HEK293T (cell line): Measurements from ENCODE around the gene ITGB3.

Experiments
- CTCF ChIA-PET: fragments of 350-600 bp; formaldehyde crosslinking; extraction: SDS; loops from one replicate; lab custom pipeline; 2021; ENCODE audit warnings: antibody characterized with exemption, inconsistent platforms; lab: Yijun Ruan, JAX
- POLR2A ChIA-PET: fragments of 350-600 bp; formaldehyde crosslinking; extraction: SDS; loops from one replicate; lab custom pipeline; 2020; ENCODE audit warnings: antibody characterized with exemption, inconsistent platforms; lab: Yijun Ruan, JAX
- DNase-seq: peaks from one replicate; pipeline ENCODE4 v3.0.0; 2012; ENCODE audit warnings: mixed read lengths; ENCODE audit errors: extremely low spot score
- ARNT ChIP-seq: fragments of 450-650 bp; IDR thresholded peaks from 2 replicates; pipeline ENCODE4 v1.6.1; 2017; ENCODE audit warnings: mild to moderate bottlenecking
- BHLHE40 ChIP-seq: fragments of 450-650 bp; IDR thresholded peaks from 2 replicates; pipeline ENCODE4 v1.6.1; 2016; ENCODE audit warnings: mild to moderate bottlenecking, moderate library complexity, borderline replicate concordance
- CTBP1 ChIP-seq: fragments of 450-650 bp; IDR thresholded peaks from 2 replicates; pipeline ENCODE4 v1.6.1; 2016; ENCODE audit warnings: borderline replicate concordance
- ELF4 ChIP-seq: fragments of 450-650 bp; IDR thresholded peaks from 2 replicates; pipeline ENCODE4 v1.6.1; 2017; ENCODE audit warnings: antibody characterized with exemption
- FOXA1 ChIP-seq: fragments of 450-650 bp; IDR thresholded peaks from 2 replicates; pipeline ENCODE4 v1.6.1; 2016; ENCODE audit warnings: mild to moderate bottlenecking
- FOXK2 ChIP-seq: fragments of 450-650 bp; IDR thresholded peaks from 2 replicates; pipeline ENCODE4 v1.6.1; 2016; ENCODE audit warnings: mild to moderate bottlenecking
- FOXM1 ChIP-seq: fragments of 450-650 bp; IDR thresholded peaks from 2 replicates; pipeline ENCODE4 v1.6.1; 2017; ENCODE audit warnings: mild to moderate bottlenecking, borderline replicate concordance
- HDGF ChIP-seq: fragments of 450-650 bp; IDR thresholded peaks from 2 replicates; pipeline ENCODE4 v1.6.1; 2017; ENCODE audit warnings: antibody characterized with exemption, borderline replicate concordance
- L3MBTL2 ChIP-seq: fragments of 450-650 bp; conservative IDR thresholded peaks from 2 replicates; pipeline ENCODE4 v1.6.1; 2016; ENCODE audit warnings: mild to moderate bottlenecking
- LEF1 ChIP-seq: fragments of 450-650 bp; IDR thresholded peaks from 2 replicates; pipeline ENCODE4 v1.6.1; 2017; ENCODE audit warnings: mild to moderate bottlenecking, borderline replicate concordance
- NFRKB ChIP-seq: fragments of 450-650 bp; IDR thresholded peaks from 2 replicates; pipeline ENCODE4 v1.6.1; 2016; ENCODE audit warnings: mild to moderate bottlenecking, moderate library complexity
- PKNOX1 ChIP-seq: fragments of 450-650 bp; IDR thresholded peaks from 2 replicates; pipeline ENCODE4 v1.6.1; 2016
- SP1 ChIP-seq: fragments of 450-650 bp; IDR thresholded peaks from 2 replicates; pipeline ENCODE4 v1.6.1; 2017
- SUZ12 ChIP-seq: fragments of 450-650 bp; IDR thresholded peaks from 2 replicates; pipeline ENCODE4 v1.6.1; 2016; ENCODE audit warnings: mild to moderate bottlenecking
- TARDBP ChIP-seq: fragments of 450-650 bp; IDR thresholded peaks from 2 replicates; pipeline ENCODE4 v1.6.1; 2016
- ZNF384 ChIP-seq: fragments of 450-650 bp; IDR thresholded peaks from 2 replicates; pipeline ENCODE4 v1.6.1; 2016

ITGB3 gene

GRCh38 chr17:47237841-47238240, 15.8 kb upstream of the ITGB3 start:
- DNase-seq = no peak
- TF ChIP-seq HDGF = no peak
- TF ChIP-seq PKNOX1 = no peak
- no peak for TF ChIP-seq TARDBP
- no peak for TF ChIP-seq LEF1
- no peak for TF ChIP-seq SP1
- POLR2A ChIA-PET = no interaction called here
- CTCF ChIA-PET = no interaction called here

DNA sequence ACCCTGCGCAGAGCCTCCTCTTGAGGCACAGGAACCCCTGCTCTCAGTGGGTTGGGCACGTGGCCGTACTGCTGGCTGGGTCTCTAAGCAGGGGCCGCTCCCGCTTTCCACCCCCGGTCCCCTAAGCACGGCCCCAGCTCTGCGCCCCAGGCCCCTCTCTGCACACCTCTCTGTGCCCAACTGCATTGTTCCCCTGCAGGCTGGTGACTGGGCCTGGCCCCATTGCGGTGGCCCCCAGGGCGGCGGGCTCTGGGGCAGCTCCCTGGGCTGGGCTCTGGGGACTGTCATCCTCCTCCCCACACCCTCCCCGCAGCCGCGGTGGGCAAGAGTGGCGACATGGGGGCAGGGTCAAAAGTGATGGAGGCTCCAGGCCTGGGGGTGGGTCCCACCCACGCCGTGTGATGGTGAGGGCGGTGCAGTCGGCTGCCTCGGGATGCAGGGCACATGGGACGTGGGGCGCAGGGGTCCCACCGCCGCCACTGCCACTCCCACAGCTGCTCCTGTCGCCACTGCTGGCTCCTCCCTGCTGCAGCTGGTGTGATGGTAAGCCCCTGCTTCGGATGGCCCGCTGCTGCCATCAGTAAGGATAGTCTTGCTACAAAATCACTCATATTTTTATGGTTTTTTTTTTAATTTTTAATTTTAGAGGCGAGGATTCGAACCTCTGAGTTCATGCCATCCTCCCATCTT, 15.2 kb upstream of the ITGB3 start:
- DNase-seq = no peak
- no peak for TF ChIP-seq BHLHE40
- TF ChIP-seq TARDBP = no peak
- TF ChIP-seq FOXA1 = no peak
- TF ChIP-seq FOXM1 = no peak
- no peak for TF ChIP-seq NFRKB
- CTCF ChIA-PET = no interaction called here
- POLR2A ChIA-PET = no interaction called here

GRCh38 chr17:47239619-47239966, 14.0 kb upstream of the ITGB3 start:
- DNase-seq = no peak
- TF ChIP-seq CTBP1 (no peak), ZNF384 (no peak), ARNT (no peak), L3MBTL2 (no peak), TARDBP (no peak), FOXK2 (no peak), FOXA1 (no peak), PKNOX1 (no peak), SUZ12 (no peak), ELF4 (no peak), BHLHE40 (no peak), NFRKB (no peak), SP1 (no peak), HDGF (no peak), LEF1 (no peak), FOXM1 (no peak)
- POLR2A ChIA-PET = no interaction called here
- CTCF ChIA-PET = no interaction called here

DNA sequence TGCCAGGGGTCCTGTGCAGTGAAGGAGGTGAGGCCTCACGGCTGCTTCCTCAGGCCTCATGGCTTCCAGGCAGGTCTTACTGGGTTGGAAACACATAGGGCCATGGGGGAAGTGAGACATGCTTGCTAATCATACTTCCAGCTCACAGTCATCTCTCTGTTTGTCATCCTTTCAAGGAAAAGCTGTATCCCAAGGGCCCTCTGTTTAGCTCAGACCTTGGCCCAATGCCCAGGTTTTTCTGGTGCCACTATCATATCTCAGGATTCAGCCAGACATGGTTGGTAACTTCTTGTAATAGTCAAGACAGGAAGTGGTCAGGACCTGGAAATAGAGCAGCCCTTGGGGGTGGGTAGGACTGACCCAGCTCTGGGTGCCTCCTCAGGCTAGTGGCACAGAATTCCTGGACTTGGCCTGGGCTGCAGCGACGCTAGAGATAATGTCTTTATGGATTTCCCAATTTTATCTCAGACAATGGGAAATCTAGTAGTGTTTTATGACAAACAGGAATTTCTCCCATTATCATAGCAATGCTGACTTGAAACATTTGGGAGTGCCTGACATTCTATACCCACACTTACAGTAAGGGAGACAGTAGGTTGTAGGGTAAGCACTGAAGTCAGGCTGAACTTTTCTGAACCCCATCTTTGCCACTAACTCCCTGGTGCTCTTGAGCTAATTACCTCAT, 13.5 kb upstream of the ITGB3 start:
- CTCF ChIA-PET = interaction anchor here (1.1 kb wide), 1 partner anchor 11 kb away, joined by 3 read pairs; no protein-coding TSS in a partner anchor
- TF ChIP-seq PKNOX1 (no peak), LEF1 (no peak), BHLHE40 (no peak), NFRKB (no peak), CTBP1 (no peak), ARNT (no peak), ZNF384 (no peak), ELF4 (no peak), FOXK2 (no peak), FOXM1 (no peak), HDGF (no peak), TARDBP (no peak), SP1 (no peak), L3MBTL2 (no peak), FOXA1 (no peak), SUZ12 (no peak)
- DNase-seq = no peak
- POLR2A ChIA-PET = no interaction called here

- POLR2A ChIA-PET = no interaction called here
These were observed 12.8 kb upstream of the ITGB3 start for GRCh38 chr17:47240806-47241205.

More at GRCh38 chr17:47240806-47241205, 12.8 kb upstream of the ITGB3 start:
- CTCF ChIA-PET = interaction anchor here (1.1 kb wide), 1 partner anchor 12 kb away, joined by 3 read pairs; no protein-coding TSS in a partner anchor
- TF ChIP-seq NFRKB = no peak
- TF ChIP-seq SP1 = no peak
- no peak for TF ChIP-seq SUZ12
- TF ChIP-seq FOXA1 = no peak
- no peak for TF ChIP-seq ELF4
- no peak for TF ChIP-seq PKNOX1
- no peak for TF ChIP-seq CTBP1
- TF ChIP-seq HDGF = no peak
- no peak for TF ChIP-seq ZNF384
- TF ChIP-seq FOXK2 = no peak
- no peak for TF ChIP-seq LEF1
- no peak for TF ChIP-seq TARDBP
- no peak for TF ChIP-seq L3MBTL2
- TF ChIP-seq FOXM1 = no peak
- TF ChIP-seq ARNT = no peak
- no peak for TF ChIP-seq BHLHE40
- no peak for DNase-seq
